HL-60 (cell line): ENCODE data around the gene ATP6V1G1.

Experiments
- DNase-seq, 2 experiments: peaks; one replicate each; pipeline ENCODE4 v3.0.0-alpha.2; 2010 to 2020; ENCODE audit warnings: low read depth in 1 of 2, low spot score in 1 of 2
- H3K27ac ChIP-seq: fragments of 250-450 bp; sonication (Bioruptor Pico); replicated peaks from 2 replicates; pipeline ENCODE4 v1.5.1; 2020; ENCODE audit warnings: mild to moderate bottlenecking, moderate library complexity
- H3K27me3 ChIP-seq: fragments of 250-450 bp; sonication (Bioruptor Pico); 2 replicates; pipeline ENCODE4 v1.5.1; 2021; ENCODE audit warnings: mild to moderate bottlenecking, moderate library complexity; ENCODE audit not compliant: insufficient read depth, poor library complexity, severe bottlenecking
- H3K4me3 ChIP-seq: replicated peaks from 2 replicates; pipeline ENCODE4 v1.5.1; 2011; ENCODE audit warnings: mild to moderate bottlenecking, control low read depth, low read length; ENCODE audit not compliant: insufficient read depth
- GABPA ChIP-seq: IDR thresholded peaks from 2 replicates; pipeline ENCODE4 v1.6.1; 2012; ENCODE audit warnings: low read depth
- POLR2AphosphoS5 ChIP-seq: IDR thresholded peaks from 2 replicates; pipeline ENCODE4 v1.6.1; 2012; ENCODE audit warnings: low read depth
- SPI1 ChIP-seq: IDR thresholded peaks from 2 replicates; pipeline ENCODE4 v1.6.1; 2012; ENCODE audit warnings: low read depth, mild to moderate bottlenecking, borderline replicate concordance
- TF ChIP-seq, protein P1 (sequence below): IDR thresholded peaks from 2 replicates; pipeline ENCODE4 v1.6.1; 2012; ENCODE audit warnings: low read depth; ENCODE audit not compliant: insufficient replicate concordance
- TF ChIP-seq, protein P2 (sequence below): IDR thresholded peaks from one replicate; pipeline ENCODE4 v1.5.1; 2011; ENCODE audit warnings: low read length, control low read depth, inconsistent platforms; ENCODE audit not compliant: insufficient read depth

Gene ATP6V1G1

DNA sequence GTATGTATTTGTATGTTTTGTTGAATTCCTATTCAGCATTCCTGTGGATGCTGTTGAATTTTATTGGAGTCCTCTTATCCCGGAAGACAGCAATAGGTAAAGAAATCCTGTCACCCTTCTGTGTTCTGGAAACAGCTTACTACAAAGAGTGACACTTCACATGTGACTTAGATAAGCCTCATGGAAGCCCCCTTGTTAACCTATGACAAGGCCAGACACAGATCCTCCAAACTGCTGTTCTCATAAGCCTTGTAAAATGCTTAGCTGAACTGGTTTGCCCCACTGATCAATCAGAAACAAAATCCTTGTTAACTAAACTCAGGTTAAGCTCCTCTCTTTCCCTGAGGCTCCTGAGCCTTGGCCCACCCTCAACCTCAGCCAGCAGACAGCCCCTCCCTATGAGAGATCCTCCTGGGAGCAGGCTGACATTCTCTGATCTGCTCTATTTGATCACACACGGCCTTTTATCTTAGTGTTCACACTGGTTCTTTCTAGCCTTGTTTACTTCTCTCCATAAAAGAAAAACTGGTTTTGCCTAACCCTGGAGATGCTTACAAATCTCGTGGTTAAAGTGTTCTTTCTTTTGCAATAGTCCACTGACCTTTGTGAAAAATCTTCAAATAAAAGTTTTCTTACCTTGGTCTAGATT is 29.4 kb upstream of the ATP6V1G1 start:
- H3K27ac ChIP-seq: no peak overlapping the region
- TF ChIP-seq, protein P1, sequence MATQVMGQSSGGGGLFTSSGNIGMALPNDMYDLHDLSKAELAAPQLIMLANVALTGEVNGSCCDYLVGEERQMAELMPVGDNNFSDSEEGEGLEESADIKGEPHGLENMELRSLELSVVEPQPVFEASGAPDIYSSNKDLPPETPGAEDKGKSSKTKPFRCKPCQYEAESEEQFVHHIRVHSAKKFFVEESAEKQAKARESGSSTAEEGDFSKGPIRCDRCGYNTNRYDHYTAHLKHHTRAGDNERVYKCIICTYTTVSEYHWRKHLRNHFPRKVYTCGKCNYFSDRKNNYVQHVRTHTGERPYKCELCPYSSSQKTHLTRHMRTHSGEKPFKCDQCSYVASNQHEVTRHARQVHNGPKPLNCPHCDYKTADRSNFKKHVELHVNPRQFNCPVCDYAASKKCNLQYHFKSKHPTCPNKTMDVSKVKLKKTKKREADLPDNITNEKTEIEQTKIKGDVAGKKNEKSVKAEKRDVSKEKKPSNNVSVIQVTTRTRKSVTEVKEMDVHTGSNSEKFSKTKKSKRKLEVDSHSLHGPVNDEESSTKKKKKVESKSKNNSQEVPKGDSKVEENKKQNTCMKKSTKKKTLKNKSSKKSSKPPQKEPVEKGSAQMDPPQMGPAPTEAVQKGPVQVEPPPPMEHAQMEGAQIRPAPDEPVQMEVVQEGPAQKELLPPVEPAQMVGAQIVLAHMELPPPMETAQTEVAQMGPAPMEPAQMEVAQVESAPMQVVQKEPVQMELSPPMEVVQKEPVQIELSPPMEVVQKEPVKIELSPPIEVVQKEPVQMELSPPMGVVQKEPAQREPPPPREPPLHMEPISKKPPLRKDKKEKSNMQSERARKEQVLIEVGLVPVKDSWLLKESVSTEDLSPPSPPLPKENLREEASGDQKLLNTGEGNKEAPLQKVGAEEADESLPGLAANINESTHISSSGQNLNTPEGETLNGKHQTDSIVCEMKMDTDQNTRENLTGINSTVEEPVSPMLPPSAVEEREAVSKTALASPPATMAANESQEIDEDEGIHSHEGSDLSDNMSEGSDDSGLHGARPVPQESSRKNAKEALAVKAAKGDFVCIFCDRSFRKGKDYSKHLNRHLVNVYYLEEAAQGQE: no peak
- TF ChIP-seq POLR2AphosphoS5 (no peak), GABPA (no peak), SPI1 (no peak)
- TF ChIP-seq, protein P2, sequence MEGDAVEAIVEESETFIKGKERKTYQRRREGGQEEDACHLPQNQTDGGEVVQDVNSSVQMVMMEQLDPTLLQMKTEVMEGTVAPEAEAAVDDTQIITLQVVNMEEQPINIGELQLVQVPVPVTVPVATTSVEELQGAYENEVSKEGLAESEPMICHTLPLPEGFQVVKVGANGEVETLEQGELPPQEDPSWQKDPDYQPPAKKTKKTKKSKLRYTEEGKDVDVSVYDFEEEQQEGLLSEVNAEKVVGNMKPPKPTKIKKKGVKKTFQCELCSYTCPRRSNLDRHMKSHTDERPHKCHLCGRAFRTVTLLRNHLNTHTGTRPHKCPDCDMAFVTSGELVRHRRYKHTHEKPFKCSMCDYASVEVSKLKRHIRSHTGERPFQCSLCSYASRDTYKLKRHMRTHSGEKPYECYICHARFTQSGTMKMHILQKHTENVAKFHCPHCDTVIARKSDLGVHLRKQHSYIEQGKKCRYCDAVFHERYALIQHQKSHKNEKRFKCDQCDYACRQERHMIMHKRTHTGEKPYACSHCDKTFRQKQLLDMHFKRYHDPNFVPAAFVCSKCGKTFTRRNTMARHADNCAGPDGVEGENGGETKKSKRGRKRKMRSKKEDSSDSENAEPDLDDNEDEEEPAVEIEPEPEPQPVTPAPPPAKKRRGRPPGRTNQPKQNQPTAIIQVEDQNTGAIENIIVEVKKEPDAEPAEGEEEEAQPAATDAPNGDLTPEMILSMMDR: no peak
- no peak for DNase-seq
- H3K4me3 ChIP-seq: no peak overlapping the region
- H3K27me3 ChIP-seq: no peaks in the 10 kb centered on the region

DNA sequence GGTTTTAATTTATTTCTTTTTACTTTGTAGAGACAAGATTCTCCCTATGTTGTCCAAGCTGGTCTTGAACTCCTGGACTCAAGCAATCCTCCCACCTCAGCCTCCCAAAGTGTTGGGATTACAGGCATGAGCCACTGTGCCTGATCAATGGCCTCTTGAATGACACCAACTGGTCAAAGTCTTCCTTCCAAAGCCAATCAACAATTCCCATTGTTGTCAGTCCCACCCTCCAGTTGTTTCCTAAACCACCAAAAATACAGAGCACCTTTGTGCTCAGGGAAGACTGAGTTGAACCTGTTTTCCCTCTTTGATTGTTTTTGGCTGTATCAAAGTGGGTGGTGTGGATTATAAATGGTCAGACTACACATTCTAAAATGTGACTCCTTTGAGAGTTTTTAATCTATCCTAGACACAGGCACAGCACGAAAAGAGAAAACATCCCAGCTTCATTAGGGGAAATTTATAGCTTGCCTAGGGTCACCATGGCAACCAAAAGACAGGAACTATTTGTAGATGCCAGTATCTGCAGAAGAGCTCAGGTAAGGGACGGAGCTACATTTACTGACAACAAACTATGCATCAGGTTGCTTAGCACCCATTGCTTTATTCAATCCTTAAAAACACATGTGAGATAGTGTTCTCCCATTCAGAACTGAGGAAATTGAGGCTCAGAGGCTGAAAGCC is 27.6 kb upstream of the ATP6V1G1 start:
- TF ChIP-seq POLR2AphosphoS5 (no peak), SPI1 (no peak), GABPA (no peak)
- TF ChIP-seq, protein P1: no peak
- TF ChIP-seq, protein P2: no peak
- Histone ChIP-seq H3K27me3 (peaks cover 3% of the 10 kb centered on the region), H3K27ac (no peak overlapping the region), H3K4me3 (no peak overlapping the region)
- peak in 1 of 2 experiments; percentile 15 for DNase-seq

DNA sequence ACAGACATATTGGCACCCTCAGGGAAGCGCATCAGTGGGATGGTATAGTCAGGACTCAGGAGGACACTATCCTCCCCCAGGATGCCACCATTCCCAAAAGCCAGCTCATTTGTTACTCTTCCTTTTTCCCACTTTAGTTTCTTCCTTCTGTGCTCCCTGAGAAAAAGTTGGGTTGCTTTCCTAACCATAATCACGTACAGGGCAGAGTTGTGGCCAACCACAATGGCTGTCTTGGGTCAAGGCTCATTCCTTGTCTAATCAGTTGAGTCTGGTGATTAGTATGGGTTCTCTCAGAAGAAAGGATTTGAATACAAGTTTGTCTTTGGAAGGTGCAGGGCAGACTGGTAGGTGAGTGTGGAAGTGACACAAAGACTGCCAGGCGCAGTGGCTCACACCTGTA is 26.6 kb upstream of the ATP6V1G1 start:
- no peak for DNase-seq
- H3K27ac ChIP-seq: no peak overlapping the region
- no peak overlapping the region for H3K4me3 ChIP-seq
- TF ChIP-seq POLR2AphosphoS5: no peak
- TF ChIP-seq, protein P2: no peak
- no peak for TF ChIP-seq SPI1
- TF ChIP-seq GABPA: no peak
- TF ChIP-seq, protein P1: no peak
- H3K27me3 ChIP-seq: peaks cover 3% of the 10 kb centered on the region
